Skin of body (tissue), 2 donors: Measurements from ENCODE around the gene WDR72. TPM values are rescaled to one million over a fixed set of nuclear protein-coding genes. Genes with fewer than 3 reads are reported as not detected.

Experiments
- small RNA-seq: library from RNA; depleted of rRNA; stranded (forward); fragments of <200 nt; gene quantifications from one replicate; pipeline ENCODE3, GENCODE V24; 2014; ENCODE audit warnings: low replicate concordance
- total RNA-seq: library from RNA; depleted of rRNA; stranded (reverse); fragments of >200 nt; gene quantifications from one replicate; pipeline ENCODE4 v1.2.3, GENCODE V29; 2014

WDR72 gene
- total RNA-seq, 1 donor from 2014 or later, result 0.69 TPM

Small RNA genes lying within 50 kb of the gene (small RNA-seq; reads per million reads assigned to genes)
- not detected for gene RNU2-53P
- gene RNU6-449P, result not detected

Other genes starting within 250 kb of the WDR72 start
- gene UNC13C, start 218.8 kb upstream of the WDR72 start, total RNA-seq, result 2.1 TPM